GM21737 (cell line): ENCODE results near the gene PHGDH.

Experiments
- ATAC-seq: cut with Tn5 transposase; IDR thresholded peaks from one replicate; pipeline ENCODE4 v1.9.1; 2021; ENCODE audit warnings: mild to moderate bottlenecking, moderate library complexity; ENCODE audit not compliant: unreplicated experiment

PHGDH gene

DNA sequence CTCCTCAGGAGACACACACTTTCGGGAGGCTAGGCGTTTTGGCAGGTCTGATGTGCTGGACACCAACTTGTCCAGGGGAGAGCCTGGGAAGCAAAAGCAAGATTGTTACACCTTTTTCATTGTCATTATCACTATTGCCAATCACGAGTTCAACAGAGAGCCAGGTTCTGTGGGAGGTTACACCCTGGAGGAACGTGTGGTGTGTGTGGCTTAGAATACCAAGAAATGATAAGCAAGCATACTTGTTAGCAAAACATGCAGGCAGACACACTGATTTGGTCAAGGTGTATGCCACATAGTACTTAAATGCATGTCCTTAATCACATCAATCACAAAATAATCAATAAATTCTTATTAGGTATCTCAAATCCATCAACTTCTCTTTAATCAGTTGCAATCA is 40.9 kb downstream of the PHGDH start:
- ATAC-seq = no peak

DNA sequence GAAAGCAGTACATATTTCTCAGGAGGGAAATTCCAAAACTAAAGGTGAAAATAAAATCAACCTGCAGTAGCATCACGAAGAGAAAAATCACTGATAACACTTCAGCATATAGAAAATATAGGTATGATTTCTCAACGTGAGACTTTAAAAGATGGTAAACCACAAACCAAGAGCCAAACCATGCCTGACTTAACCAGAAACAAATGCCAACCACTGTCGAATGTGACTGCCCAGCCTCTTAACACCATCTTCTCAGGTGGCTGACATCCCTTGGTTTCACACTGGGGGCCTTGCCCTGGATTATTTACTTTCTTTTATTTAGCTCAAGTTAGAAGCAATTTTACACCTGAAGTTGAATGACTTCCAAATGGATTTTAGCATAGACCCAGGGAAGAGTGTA is 46.9 kb downstream of the PHGDH start:
- ATAC-seq = no peak

DNA sequence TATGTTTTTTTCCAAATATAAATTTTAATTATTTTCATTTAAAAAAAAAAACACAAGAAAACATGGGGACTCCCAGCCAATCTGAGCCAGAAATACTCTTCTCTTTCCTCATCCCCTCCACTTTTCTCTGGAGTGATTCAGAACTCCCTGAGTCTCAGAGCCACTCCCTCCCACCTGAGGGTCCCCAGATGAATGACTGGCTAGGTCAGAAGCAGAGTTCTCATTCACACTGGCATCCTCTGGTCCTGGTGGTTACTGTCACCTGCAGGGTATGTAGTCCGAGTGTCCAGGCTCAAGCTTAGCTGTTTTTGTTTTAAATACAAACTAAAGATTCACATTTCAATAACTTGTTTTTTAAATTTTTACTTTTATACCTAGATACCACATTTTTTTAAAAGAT is 50.7 kb downstream of the PHGDH start:
- ATAC-seq = no peak

DNA sequence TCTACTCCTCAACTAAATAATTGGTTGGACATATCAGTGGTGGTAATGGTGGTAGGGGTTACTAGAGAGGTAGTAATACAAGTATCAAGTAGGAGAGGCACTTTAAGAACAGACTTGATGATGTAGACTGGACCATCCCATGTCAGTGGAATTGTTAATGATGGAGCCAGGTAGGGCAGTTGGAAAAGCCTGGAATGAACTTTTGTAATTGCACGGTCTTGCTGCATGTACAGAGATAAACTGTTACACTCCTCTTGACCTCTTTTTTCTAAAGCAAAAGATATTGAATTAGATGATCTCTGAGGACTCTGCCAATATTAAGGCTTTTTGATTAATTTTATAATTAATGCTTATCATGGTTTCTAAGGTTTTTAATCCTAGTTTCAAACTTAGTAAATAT is 51.2 kb downstream of the PHGDH start:
- ATAC-seq = no peak

DNA sequence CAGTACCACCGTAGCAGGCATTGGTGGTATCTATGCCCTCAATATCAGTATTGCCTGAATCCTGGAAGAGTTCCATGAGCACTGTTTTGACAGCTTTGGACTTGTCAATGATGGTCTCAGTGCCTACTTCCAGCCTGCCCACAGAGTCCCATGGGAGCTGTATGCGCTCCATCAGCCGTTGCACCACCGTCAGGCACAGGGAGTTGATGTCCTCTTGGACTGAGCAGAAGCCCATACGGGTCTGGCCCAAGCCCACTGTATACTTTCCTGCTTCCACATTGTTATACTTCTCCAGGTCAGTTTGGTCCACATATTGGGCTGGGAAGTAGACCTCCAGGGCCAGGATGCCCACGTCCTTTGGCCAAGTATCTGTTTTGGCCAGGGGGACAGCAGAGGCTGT is 52.5 kb downstream of the PHGDH start:
- no peak for ATAC-seq

DNA sequence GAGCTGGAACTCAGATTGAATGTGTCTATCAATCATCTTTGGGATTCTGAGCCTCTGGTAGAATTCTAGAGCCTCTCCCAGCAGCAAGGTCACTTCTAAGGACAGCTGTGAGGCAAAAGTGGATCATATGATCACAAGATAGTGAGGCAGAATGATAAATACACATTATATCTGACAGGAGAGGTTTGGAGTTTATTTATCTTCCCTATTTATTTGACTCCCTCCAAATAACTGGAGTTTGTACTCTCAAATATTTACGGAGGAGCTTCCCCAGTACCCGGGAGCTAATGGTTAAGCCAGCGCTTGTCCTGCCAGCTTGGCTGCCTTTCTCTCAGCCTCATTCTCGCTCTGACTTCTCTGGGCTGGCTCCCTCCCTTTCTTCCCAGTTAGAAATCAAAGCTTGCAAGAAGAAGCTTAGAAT is 54.6 kb downstream of the PHGDH start:
- ATAC-seq = no peak

DNA sequence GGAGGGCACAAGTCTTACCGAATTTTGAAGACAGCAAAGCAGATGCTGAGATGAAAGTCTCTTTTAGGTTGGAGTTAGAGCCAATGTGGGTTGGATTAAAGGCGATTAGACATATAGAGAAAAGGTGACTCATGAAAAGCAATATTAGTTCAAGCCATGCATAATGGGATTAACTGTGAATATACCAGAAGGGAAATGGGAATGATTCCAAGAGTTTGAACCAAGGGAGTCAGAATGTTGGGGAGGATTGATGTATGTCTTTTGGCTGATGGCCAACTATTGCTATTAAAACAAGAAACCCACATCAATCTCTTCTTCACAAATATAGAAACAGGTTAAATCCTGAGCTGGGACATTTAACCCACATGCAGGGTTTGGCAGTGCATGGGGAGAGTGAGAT is 55.8 kb downstream of the PHGDH start:
- ATAC-seq = no peak

DNA sequence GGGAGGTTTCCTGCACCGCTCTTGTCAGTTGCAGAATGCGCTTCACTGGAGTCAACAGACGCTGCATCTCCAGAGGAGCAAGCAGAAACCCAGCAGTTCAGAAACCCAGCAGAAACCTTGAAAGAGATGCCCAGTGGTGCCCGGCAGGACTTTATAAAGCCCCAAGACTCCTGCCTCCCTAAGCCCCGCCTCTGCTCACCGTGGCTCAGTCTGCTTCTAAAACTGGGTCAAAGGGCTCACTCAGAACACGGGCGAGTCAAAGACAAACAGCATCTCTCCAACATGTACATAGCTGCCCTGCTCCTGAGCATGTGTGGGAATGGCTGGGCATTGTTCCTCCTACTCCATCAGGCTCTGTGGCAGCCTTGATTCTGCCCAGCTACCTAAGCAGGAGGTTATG is 57.0 kb downstream of the PHGDH start, which contains the start of gene HMGCS2:
HMGCS2 (minus strand) TSS at position 128 of the 400 bp plus-strand sequence; CDS start at position 67, 61 bp downstream.
- ATAC-seq = no peak

DNA sequence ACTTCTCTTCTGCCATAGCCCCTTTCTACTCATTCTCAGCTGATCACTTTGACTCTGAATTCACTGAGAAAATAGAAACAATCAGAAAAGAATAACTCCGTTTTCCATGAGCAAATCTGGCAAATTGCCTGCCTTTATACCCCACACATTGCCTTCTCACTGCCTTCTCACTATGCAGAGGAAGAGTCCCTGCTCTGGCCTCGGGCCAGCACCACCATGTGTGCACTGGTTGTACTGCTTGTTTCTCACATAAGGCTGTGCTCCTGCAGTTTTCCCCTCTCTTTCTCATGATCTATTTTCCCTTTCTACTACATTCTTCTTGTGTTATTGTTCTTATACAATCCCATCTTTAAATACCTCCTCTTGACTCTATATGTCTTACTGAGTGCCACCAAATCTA is 59.3 kb downstream of the PHGDH start:
- ATAC-seq = no peak

DNA sequence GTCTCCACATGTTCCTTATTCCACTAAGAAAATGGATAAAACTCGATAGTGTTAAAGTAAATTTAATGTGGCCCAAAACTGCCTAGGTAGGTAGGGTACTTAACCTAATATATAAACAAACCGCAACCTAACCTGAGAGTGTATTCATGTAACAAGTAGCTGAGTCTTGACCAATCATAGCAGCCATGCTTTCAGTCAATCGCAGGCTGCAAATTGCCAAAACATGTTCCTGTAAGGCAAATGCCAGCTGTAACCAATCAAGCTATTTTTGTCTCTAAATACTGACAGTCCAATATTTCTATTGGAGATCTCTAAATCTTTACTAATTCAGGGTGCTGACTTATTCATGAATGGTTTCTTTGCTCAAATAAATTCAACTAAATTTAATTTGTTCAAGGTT is 60.0 kb downstream of the PHGDH start:
- ATAC-seq = no peak

DNA sequence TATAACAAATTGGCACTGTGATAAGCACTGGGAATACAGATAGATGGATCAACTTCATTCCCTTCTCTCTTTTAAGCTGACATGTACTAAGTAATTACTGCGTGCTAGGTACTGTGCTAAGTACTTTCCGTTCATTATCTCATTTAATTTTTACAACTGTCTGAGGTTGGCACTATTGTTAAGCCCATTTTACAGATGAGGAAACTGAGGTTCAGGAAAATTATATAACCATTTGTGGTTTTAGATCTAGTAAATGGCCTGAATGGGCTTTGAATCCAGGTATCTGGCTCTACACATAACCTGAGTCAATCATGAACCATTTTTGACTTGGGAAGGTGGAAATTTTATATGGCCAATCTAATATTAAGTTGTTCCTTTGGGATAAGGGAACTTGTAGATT is 60.6 kb downstream of the PHGDH start:
- no peak for ATAC-seq

DNA sequence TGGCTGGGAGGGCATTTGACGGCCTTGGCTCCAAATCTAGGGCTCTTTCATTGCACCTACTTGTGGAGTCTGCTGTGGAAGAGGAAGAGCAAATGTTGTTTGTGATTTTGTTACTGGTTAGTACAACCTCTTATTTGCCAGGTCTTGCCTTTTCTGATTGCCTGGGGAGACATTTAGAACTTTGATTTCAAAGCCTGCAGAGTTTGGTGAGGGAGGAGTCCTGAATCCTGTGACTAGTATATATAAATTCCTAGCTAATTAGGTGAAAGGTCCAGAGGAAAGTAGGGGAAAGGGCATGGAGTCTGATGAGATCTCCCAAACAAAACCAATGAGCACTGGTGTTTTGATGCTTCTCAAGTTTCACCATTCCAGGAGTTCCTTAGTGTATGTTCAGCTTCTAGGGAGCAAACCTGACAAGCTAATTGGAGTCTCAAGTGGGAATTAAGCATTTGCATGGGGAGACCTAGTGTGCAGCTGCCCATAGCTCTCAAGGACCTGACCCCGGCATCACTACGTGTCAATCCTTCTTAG is 62.0 kb downstream of the PHGDH start:
- no peak for ATAC-seq

DNA sequence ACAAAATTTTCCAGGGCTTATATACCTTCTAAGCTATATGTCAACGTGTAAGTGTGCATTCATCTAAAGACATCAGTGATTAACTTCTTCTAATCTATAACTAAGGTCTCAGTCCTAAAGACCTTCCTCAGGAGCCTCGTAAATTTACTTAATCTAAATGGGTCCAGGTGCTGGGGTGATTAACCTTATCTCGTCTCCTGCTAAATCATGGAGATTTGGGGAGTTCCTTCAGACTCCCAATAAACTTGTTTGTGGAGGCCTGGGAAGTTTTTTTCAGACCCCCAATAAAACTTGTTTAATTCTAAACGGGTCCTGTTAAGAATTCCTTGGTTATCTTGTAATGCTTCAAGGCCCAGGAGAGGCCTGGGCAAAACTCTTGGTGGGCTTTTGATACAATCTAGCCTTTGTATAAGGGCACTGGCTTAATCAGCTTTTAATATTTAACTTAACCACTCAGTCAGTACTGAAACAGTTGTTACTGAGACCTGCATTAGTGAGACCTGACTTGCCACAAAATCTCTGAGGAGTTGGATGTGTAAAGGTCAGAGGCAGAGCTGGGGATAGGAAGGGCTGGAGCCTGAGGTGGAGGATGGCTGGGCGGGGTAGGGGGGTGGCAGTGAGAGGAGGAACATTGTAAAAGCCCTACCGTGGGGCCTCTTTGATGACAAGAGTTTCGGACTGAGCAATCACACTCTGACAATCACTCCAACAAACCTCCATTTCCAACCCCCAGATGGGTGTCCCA is 63.2 kb downstream of the PHGDH start:
- no peak for ATAC-seq

DNA sequence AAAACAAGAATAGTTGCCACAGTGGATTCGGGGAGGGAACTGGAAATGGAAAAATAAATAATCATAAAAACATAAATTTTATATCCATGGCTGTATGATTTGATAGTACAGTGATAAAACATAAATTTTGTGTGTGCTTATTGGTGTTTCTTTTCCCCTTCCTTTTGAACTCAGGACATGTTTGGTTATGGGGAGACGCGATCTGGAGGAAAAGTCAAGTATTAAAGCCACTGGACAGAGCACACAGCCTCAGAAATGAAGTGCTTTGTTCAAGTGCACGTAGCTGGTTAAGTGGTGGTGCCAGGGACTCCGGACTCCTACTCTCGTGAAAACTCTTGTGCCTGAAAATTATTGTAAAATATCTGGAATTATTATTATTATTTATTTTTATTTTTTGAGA is 66.6 kb downstream of the PHGDH start:
- ATAC-seq = no peak

DNA sequence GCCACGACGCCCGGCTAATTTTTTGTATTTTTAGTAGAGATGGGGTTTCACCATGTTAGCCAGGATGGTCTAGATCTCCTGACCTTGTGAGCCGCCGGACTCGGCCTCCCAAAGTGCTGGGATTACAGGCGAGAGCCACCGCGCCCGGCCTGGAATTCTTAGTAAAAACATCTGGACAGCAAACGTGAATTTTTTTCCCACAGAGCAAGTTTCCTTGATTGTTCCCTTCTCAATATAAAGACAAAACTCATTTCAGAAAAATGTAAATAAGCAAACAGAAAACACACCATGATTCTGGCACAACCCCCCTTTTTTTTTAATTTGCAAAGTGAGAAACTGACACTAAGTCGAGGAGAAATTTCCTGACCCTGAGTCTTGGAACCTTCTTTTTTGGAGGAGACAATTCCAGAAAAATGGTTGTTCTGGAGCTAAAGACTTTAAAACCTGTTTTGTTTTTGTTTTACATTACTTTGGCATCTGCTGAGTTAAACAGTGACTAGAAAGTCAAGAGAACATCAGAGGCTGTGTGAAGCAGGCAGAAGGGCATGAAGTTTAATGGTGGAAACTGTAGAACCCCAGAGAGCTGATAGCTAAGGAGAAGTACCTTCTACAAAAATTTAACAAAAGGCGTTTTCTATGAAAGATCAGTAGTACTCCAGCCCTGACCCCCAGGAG is 67.3 kb downstream of the PHGDH start:
- ATAC-seq = no peak

DNA sequence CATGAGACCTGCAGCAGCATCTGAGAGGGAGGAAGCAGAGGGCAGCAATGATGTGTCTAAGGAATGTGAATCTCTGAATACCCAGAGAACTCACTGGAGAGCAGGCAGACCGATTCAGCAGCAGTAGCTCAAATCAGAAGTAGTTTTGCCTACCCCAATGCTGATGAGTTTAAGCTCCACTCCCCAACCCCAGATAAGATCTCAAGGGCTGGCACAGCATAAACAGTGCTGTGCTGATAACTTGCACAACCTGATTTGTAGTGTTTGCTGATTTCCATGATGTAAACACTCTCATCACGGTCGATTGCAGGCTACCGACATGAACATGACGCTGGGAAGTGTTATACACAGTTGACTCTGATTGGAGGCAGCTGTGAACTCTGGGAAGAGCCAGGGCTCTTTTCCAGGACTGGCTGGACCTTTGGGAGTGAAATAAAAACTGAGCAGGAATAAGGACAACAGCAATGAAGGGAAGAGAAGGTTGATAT is 68.2 kb downstream of the PHGDH start:
- ATAC-seq = no peak

DNA sequence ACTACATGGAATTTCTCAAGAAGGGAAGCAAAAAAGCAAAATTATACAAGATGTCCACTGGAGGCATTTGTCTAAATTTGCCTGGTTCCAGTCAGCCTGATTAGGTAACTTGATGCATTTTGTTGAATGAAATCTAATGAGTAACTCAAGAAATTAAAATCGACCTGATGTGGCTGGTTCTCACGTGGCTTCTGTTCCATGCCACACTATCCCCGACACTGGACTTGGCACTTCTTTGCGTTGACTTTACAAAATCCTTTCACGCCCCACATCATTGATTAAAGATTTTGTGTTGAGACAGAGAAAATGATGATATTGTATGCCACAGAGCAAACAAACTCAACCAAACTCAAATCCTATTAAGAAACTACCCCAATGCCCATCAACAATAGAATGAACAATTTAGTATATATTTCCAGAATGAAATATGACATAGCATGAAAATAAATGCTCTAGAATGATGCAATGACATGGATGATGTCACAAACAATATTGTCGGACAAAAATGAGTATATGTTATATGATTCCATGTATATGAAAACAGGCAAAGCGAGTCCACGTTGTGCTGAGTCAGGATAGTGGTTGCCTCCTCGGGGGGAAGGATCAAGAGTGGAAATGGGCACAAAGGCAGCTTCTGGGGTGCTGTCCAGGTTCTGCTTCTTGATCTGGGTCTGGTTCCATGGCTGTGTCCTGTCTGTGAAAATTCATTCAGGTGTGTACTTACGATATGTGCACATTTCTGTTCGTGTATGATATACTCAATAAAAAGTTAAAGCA is 69.9 kb downstream of the PHGDH start:
- no peak for ATAC-seq

DNA sequence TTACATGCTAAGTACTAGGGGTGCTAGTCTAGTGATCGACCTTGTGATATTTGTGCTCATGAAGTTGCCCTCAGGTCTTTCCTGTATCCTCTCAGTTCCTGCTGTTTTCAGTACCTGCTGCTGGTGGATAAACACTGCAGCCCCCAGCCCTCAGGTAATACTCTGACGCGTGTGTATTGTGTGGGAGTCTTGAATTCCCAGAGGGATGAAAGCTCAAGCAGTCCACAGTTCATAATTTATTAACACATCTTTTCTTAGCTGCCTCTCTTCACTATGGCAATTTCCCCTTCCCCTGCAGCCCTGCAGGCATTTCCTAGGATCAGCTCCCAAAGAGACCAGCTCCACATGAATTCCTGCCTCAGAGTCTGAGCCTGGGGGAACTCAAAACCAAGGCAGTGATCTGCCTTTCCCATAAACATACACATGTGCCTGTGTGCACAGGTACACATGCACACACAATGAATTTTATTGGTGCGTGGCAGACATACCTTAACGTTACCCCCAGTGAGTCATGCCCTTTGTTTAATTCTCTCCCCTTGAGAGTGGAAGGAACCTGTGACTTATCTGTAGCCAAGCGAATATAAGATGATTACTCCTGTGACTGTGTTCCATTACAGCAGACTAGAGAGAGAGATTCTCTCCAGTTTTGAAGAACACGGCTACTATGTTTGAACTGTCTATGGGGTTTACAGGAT is 71.0 kb downstream of the PHGDH start:
- no peak for ATAC-seq

DNA sequence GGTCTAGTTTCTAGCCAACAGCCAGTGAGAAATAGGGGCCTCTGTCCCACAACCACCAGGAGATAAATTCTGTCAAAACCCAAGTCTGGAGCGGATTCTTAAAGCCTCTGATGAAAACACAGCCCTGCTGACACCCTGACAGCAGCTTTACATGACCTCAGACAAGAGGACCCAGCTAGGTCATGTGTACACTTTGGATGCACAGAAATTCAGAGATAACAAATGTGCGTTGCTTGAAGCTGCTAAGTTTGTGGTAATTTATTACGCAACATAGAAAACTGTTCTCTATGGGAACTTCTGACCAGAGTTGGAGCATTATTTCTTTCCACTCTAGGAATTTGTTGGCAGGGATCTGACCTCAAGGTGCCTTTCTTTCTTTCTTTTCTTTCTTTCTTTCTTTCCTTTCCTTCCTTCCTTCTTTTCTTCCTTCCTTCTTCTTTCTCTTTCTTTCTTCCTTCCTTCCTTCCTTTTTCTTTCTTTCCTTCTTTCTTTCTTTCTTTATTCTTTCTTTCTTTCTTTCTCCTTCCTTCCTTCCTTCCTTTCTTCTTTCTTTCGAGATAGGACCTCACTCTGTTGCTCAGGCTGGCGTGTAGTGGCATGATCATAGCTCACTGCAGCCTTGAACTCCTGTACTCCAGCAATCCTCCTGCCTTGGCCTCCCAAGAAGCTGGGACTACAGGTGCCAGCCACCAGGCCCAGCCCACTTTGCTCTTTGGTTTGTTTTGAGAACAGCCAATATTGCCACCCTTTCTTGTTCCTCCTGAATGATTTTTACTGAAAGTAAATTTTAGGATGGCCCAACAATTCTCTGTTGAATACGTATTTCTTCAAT is 71.8 kb downstream of the PHGDH start:
- ATAC-seq = no peak

DNA sequence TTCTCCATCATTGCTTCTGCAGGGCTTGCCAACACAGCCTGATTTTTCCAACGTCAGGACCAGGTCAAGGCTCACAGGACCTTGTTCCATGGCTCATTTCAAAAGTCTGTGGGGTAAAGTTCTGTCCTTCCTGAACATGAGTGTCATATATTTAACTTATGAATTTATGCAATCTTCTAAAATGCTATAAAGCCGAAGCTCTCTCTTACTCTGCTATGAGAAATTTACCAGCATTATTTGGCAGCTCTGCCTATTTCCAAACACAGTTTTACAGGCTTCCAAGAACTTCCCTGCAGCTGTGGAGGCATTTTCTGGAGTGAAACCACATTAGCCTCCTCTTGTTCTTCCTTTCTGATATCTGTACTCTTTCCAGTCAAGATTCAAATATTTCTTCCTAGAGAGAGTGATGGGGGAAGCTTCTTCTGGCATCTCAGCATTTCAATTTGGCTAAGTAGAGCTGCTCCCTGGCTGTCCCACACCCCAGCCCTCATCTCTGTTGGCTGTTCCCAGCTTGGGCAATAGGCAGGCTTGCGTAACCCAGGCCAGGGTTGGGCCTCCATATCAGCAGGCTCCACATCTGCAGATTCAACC is 72.6 kb downstream of the PHGDH start:
- no peak for ATAC-seq
